Liver (tissue), 9 donors: Measurements from ENCODE around the gene PARVG. TPM values are rescaled to one million over a fixed set of nuclear protein-coding genes. Genes with fewer than 3 reads are reported as not detected.

Experiments
- DNase-seq: peaks from one replicate; pipeline ENCODE4 v3.0.0-alpha.2; 2017; ENCODE audit warnings: low spot score
- H3K27ac ChIP-seq, 2 donors: one replicate each; pipeline ENCODE4 v1.7.0; 2013; ENCODE audit warnings: inconsistent platforms in 2 of 2, low read length in 2 of 2, control low read depth in 1 of 2, low read depth in 1 of 2, mild to moderate bottlenecking in 1 of 2
- H3K27me3 ChIP-seq, 4 donors: one replicate each; pipeline versions ENCODE4 v1.6.1 to v1.7.0; 2013; ENCODE audit warnings: low read length in 3 of 4, inconsistent platforms in 1 of 4, mild to moderate bottlenecking in 1 of 4, moderate library complexity in 1 of 4; ENCODE audit not compliant: control insufficient read depth in 4 of 4, insufficient read depth in 4 of 4
- H3K36me3 ChIP-seq, 4 donors: one replicate each; pipeline versions ENCODE4 v1.6.1 to v1.7.0; 2013; ENCODE audit warnings: low read length in 3 of 4, mild to moderate bottlenecking in 3 of 4, low read depth in 1 of 4, moderate library complexity in 1 of 4; ENCODE audit not compliant: control insufficient read depth in 4 of 4, insufficient read depth in 3 of 4
- H3K4me1 ChIP-seq, 4 donors: one replicate each; pipeline versions ENCODE4 v1.6.1 to v1.7.0; 2013; ENCODE audit warnings: low read length in 3 of 4, mild to moderate bottlenecking in 3 of 4, moderate library complexity in 1 of 4; ENCODE audit not compliant: control insufficient read depth in 4 of 4, insufficient read depth in 4 of 4
- H3K4me3 ChIP-seq, 3 donors: one replicate each; pipeline versions ENCODE4 v1.6.1 to v1.7.0; 2013; ENCODE audit warnings: low read length in 3 of 3, control low read depth in 1 of 3, low read depth in 1 of 3, mild to moderate bottlenecking in 1 of 3
- H3K9ac ChIP-seq, 2 donors: one replicate each; pipeline ENCODE4 v1.7.0; 2013; ENCODE audit warnings: low read length in 2 of 2, mild to moderate bottlenecking in 2 of 2, moderate library complexity in 2 of 2, control low read depth in 1 of 2, low read depth in 1 of 2
- H3K9me3 ChIP-seq, 4 donors: one replicate each; pipeline versions ENCODE4 v1.6.1 to v1.7.0; 2013; ENCODE audit warnings: low read length in 3 of 4; ENCODE audit not compliant: control insufficient read depth in 4 of 4
- ATF3 ChIP-seq: IDR thresholded peaks from 2 replicates; pipeline ENCODE4 v1.6.1; 2016; ENCODE audit warnings: antibody characterized with exemption
- EGR1 ChIP-seq, 2 donors: IDR thresholded peaks; 2 replicates each; pipeline ENCODE4 v1.6.1; 2016 to 2018; ENCODE audit warnings: antibody characterized with exemption in 2 of 2, low read depth in 2 of 2
- FOXA1 ChIP-seq: IDR thresholded peaks from 2 replicates; pipeline ENCODE4 v1.6.1; 2016; ENCODE audit warnings: antibody characterized with exemption
- FOXA2 ChIP-seq: IDR thresholded peaks from 2 replicates; pipeline ENCODE4 v1.6.1; 2016; ENCODE audit warnings: antibody characterized with exemption
- GABPA ChIP-seq, 2 donors: IDR thresholded peaks in 1 of 2; conservative IDR thresholded peaks in 1 of 2; 2 replicates each; pipeline ENCODE4 v1.6.1; 2016; ENCODE audit warnings: antibody characterized with exemption in 2 of 2, mild to moderate bottlenecking in 1 of 2, moderate library complexity in 1 of 2
- HNF4A ChIP-seq, 2 donors: conservative IDR thresholded peaks; 2 replicates each; pipeline ENCODE4 v1.6.1; 2016; ENCODE audit warnings: antibody characterized with exemption in 2 of 2, mild to moderate bottlenecking in 2 of 2
- HNF4G ChIP-seq: IDR thresholded peaks from 2 replicates; pipeline ENCODE4 v1.6.1; 2016; ENCODE audit warnings: antibody characterized with exemption
- JUND ChIP-seq, 2 donors: IDR thresholded peaks; 2 replicates each; pipeline ENCODE4 v1.6.1; 2016; ENCODE audit warnings: antibody characterized with exemption in 2 of 2
- NR2F2 ChIP-seq: IDR thresholded peaks from 2 replicates; pipeline ENCODE4 v1.6.1; 2016; ENCODE audit warnings: antibody characterized with exemption
- RAD21 ChIP-seq, 2 donors: IDR thresholded peaks; 2 replicates each; pipeline ENCODE4 v1.6.1; 2016; ENCODE audit warnings: antibody characterized with exemption in 2 of 2, mild to moderate bottlenecking in 2 of 2
- RXRA ChIP-seq, 2 donors: IDR thresholded peaks; 2 replicates each; pipeline ENCODE4 v1.6.1; 2017 to 2018; ENCODE audit warnings: antibody characterized with exemption in 2 of 2, mild to moderate bottlenecking in 1 of 2
- SP1 ChIP-seq: IDR thresholded peaks from 2 replicates; pipeline ENCODE4 v1.6.1; 2018; ENCODE audit warnings: antibody characterized with exemption, mild to moderate bottlenecking
- TAF1 ChIP-seq: conservative IDR thresholded peaks from 2 replicates; pipeline ENCODE4 v1.6.1; 2016; ENCODE audit warnings: antibody characterized with exemption, mild to moderate bottlenecking
- YY1 ChIP-seq: IDR thresholded peaks from 2 replicates; pipeline ENCODE4 v1.6.1; 2016; ENCODE audit warnings: antibody characterized with exemption, mild to moderate bottlenecking
- WGBS: extraction: QIAGEN DNeasy Blood & Tissue Kit; methylation state at CpG from one replicate; pipeline ENCODE4 v1.1.7; 2013; 5-methylcytosine and 5-hydroxymethylcytosine counted together
- polyA plus RNA-seq, 2 donors: library from polyadenylated mRNA; stranded (reverse) in 1 of 2; unstranded in 1 of 2; fragments of 200-250 nt in 1 of 2; fragments of >200 nt in 1 of 2; fragmentation: Nextera tagmentation in 1 of 2; extraction: Ambion mirVana in 1 of 2; gene quantifications; one replicate each; pipeline versions ENCODE4 v1.2.1 to v1.2.3, GENCODE V29; 2013 to 2015
- total RNA-seq, 2 donors: library from RNA; depleted of rRNA; stranded (reverse); fragments of >200 nt; gene quantifications; one replicate each; pipeline ENCODE4 v1.2.3, GENCODE V29; 2014
- TF ChIP-seq, protein P1 (sequence below): fragments of 150-350 bp; IDR thresholded peaks from 2 replicates; pipeline ENCODE4 v1.5.1; 2017; ENCODE audit warnings: improper control_type of control experiment, low read depth, low read length; ENCODE audit not compliant: missing input control
- TF ChIP-seq, protein P2 (sequence below): IDR thresholded peaks from 2 replicates; pipeline ENCODE4 v1.6.1; 2016; ENCODE audit warnings: antibody characterized with exemption, mild to moderate bottlenecking
- TF ChIP-seq, protein P3 (sequence below): IDR thresholded peaks from 2 replicates; pipeline ENCODE4 v1.6.1; 2016; ENCODE audit warnings: antibody characterized with exemption
- TF ChIP-seq, protein P4 (sequence below): IDR thresholded peaks from 2 replicates; pipeline ENCODE4 v1.6.1; 2016; ENCODE audit warnings: antibody characterized with exemption
- donor health status: healthy.
- donor health status: healthy.
- donor health status: healthy.
- donor health status: healthy.
- donor health status: healthy.

The PARVG gene
- total and polyA plus RNA-seq, 4 donors: 4.0 to 12.1 (median 6.6) TPM

DNA sequence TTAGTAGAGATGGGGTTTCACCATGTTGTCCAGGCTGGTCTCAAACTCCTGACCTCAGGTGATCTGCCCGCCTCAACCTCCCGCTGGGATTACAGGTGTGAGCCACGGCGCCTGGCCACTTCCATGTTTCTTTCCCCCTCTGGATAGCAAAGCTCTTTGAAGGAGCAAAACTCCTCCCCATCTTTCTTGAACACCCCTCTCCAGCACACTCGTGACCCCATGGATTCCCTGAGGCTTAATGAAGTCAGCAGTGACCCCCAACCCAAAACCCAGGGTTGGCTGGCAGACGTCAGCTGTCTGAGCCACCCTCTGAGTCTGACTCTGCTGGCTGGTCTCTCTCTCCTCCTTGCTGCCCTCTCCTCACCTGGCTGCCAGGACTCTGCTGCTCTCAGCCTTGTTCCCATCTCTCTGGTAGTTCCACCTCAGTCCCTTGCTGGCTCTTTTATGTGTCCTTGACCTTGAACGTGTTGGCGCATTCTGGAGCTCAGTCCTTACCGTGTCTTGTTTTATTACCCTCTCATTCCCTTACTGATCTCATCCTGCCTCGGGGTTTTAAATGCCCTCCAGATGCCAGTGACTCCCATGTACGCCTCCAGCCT lies 44.5 kb downstream of the PARVG start:
- TF ChIP-seq TAF1 (no peak), EGR1 (IDR thresholded peaks at IDR 0.05; ENCODE audit: low read depth in 2 of 2) (no peak), JUND (IDR thresholded peaks at IDR 0.05) (no peak), YY1 (no peak), FOXA2 (no peak)
- TF ChIP-seq, protein P1, sequence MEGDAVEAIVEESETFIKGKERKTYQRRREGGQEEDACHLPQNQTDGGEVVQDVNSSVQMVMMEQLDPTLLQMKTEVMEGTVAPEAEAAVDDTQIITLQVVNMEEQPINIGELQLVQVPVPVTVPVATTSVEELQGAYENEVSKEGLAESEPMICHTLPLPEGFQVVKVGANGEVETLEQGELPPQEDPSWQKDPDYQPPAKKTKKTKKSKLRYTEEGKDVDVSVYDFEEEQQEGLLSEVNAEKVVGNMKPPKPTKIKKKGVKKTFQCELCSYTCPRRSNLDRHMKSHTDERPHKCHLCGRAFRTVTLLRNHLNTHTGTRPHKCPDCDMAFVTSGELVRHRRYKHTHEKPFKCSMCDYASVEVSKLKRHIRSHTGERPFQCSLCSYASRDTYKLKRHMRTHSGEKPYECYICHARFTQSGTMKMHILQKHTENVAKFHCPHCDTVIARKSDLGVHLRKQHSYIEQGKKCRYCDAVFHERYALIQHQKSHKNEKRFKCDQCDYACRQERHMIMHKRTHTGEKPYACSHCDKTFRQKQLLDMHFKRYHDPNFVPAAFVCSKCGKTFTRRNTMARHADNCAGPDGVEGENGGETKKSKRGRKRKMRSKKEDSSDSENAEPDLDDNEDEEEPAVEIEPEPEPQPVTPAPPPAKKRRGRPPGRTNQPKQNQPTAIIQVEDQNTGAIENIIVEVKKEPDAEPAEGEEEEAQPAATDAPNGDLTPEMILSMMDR: no peak
- TF ChIP-seq, protein P2, sequence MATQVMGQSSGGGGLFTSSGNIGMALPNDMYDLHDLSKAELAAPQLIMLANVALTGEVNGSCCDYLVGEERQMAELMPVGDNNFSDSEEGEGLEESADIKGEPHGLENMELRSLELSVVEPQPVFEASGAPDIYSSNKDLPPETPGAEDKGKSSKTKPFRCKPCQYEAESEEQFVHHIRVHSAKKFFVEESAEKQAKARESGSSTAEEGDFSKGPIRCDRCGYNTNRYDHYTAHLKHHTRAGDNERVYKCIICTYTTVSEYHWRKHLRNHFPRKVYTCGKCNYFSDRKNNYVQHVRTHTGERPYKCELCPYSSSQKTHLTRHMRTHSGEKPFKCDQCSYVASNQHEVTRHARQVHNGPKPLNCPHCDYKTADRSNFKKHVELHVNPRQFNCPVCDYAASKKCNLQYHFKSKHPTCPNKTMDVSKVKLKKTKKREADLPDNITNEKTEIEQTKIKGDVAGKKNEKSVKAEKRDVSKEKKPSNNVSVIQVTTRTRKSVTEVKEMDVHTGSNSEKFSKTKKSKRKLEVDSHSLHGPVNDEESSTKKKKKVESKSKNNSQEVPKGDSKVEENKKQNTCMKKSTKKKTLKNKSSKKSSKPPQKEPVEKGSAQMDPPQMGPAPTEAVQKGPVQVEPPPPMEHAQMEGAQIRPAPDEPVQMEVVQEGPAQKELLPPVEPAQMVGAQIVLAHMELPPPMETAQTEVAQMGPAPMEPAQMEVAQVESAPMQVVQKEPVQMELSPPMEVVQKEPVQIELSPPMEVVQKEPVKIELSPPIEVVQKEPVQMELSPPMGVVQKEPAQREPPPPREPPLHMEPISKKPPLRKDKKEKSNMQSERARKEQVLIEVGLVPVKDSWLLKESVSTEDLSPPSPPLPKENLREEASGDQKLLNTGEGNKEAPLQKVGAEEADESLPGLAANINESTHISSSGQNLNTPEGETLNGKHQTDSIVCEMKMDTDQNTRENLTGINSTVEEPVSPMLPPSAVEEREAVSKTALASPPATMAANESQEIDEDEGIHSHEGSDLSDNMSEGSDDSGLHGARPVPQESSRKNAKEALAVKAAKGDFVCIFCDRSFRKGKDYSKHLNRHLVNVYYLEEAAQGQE: no peak
- Histone ChIP-seq H3K4me1 (no peaks in the 10 kb centered on the region), H3K36me3 (no peaks in the 10 kb centered on the region), H3K27ac (no peak overlapping the region), H3K9ac (no peak overlapping the region), H3K27me3 (peaks cover 0 to 5% (median 0%) of the 10 kb centered on the region in 4 donors), H3K9me3 (peaks cover 4 to 9% (median 4%) of the 10 kb centered on the region in 4 donors), H3K4me3 (no peak overlapping the region)
- DNase-seq: no peak
- WGBS: 69% methylated on average over 11 of the region's 11 CpGs

DNA sequence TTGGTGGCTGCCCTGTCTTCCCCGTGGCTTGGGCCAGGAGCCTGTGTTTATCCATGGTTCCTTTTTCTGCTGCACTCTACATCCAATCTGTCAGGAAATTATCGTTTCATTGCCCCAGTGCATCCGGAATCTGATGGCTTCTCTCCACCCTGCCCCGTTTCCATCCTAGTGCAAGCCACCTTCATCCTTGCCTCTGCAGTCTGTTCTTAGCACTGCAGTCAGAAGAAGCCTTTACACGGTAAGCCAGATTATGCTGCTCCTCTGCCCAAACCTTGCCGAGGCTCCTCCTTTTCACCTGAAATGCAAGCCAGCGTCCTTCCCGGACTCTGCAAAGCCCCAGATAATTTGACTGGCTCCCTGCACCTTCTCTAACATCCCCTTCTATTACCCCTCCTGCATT lies 45.1 kb downstream of the PARVG start:
- H3K36me3 ChIP-seq: no peaks in the 10 kb centered on the region
- 74% methylated on average over 8 of the region's 8 CpGs for WGBS
- H3K9ac ChIP-seq: no peak overlapping the region
- DNase-seq: no peak
- no peak overlapping the region for H3K27ac ChIP-seq
- H3K27me3 ChIP-seq: peaks cover 0 to 5% (median 0%) of the 10 kb centered on the region in 4 donors
- no peak overlapping the region for H3K4me3 ChIP-seq
- H3K4me1 ChIP-seq: no peaks in the 10 kb centered on the region
- peaks cover 4 to 9% (median 4%) of the 10 kb centered on the region in 4 donors for H3K9me3 ChIP-seq
- TF ChIP-seq HNF4G (no peak), NR2F2 (no peak), YY1 (no peak), SP1 (no peak), FOXA2 (no peak), HNF4A (conservative IDR thresholded peaks at IDR 0.05) (no peak), GABPA (IDR thresholded peaks at IDR 0.05 in 1 of 2, conservative IDR thresholded peaks at IDR 0.05 in 1 of 2) (no peak), RXRA (IDR thresholded peaks at IDR 0.05) (no peak), JUND (IDR thresholded peaks at IDR 0.05) (no peak), RAD21 (IDR thresholded peaks at IDR 0.05) (no peak), FOXA1 (no peak), TAF1 (no peak), ATF3 (no peak), EGR1 (IDR thresholded peaks at IDR 0.05; ENCODE audit: low read depth in 2 of 2) (no peak)
- TF ChIP-seq, protein P3, sequence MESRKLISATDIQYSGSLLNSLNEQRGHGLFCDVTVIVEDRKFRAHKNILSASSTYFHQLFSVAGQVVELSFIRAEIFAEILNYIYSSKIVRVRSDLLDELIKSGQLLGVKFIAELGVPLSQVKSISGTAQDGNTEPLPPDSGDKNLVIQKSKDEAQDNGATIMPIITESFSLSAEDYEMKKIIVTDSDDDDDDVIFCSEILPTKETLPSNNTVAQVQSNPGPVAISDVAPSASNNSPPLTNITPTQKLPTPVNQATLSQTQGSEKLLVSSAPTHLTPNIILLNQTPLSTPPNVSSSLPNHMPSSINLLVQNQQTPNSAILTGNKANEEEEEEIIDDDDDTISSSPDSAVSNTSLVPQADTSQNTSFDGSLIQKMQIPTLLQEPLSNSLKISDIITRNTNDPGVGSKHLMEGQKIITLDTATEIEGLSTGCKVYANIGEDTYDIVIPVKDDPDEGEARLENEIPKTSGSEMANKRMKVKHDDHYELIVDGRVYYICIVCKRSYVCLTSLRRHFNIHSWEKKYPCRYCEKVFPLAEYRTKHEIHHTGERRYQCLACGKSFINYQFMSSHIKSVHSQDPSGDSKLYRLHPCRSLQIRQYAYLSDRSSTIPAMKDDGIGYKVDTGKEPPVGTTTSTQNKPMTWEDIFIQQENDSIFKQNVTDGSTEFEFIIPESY: no peak
- TF ChIP-seq, protein P1: no peak
- TF ChIP-seq, protein P2: no peak
- TF ChIP-seq, protein P4, sequence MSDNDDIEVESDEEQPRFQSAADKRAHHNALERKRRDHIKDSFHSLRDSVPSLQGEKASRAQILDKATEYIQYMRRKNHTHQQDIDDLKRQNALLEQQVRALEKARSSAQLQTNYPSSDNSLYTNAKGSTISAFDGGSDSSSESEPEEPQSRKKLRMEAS: no peak
